Nucleus accumbens (tissue), 56 donors: Measurements from ENCODE around the gene FOXJ1.
"Not testable (repeated sequence)": the region's sequence is repeated elsewhere in the genome, so short reads cannot be mapped to it uniquely, and the experiment has no call there.

Source experiments
- DNase-seq, 56 donors: peaks; one replicate each; lab custom pipeline; 2025; lab: John Stamatoyannopoulos, UW

Gene FOXJ1, protein sequence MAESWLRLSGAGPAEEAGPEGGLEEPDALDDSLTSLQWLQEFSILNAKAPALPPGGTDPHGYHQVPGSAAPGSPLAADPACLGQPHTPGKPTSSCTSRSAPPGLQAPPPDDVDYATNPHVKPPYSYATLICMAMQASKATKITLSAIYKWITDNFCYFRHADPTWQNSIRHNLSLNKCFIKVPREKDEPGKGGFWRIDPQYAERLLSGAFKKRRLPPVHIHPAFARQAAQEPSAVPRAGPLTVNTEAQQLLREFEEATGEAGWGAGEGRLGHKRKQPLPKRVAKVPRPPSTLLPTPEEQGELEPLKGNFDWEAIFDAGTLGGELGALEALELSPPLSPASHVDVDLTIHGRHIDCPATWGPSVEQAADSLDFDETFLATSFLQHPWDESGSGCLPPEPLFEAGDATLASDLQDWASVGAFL

DNA sequence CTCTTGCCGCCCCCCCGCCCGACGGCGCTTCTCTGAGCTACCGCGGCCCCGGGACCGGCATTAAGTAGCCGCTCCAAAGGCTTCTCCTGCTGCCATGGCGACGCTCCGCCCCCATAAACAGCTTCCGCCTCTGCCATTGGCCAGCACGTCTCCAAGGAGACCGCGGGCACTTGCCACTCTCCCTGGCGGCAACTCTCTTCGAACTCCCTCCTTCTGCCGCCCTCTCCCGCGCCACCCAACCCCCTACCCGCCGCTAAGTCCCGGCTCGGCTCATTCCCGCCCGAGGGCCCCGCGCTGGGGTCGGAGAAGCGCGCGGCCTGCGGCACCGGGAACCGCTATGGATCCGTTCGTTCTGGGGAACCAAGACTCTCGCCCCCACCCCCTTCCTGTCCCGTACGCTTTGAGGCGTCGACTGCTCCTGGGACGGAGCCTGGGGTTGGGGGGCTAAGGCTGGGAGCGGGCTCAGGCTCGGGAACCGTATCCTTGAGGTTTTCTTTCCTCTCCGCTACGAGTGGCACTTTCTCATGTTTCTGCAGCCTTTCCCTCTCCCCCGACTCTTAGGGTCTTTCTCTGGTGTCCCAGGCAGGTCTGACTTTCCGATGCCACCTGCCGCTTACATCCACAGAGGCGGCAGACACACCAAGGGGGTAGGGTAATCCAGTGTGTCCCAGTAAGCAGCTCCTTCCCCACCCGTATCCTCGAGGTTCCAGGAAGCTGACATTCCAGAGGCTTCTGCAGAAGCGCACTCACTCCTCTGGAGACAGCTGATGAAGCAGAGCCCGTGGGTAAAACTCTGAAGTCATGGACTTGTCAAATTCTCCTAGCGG is at the start of gene FOXJ1:
TSS of gene FOXJ1 (minus strand) at position 34 of the 827 bp plus-strand sequence. CDS start 850 bp downstream, outside the sequence.
- DNase-seq, result peak; percentile 36 to 93 (median 82)

DNA sequence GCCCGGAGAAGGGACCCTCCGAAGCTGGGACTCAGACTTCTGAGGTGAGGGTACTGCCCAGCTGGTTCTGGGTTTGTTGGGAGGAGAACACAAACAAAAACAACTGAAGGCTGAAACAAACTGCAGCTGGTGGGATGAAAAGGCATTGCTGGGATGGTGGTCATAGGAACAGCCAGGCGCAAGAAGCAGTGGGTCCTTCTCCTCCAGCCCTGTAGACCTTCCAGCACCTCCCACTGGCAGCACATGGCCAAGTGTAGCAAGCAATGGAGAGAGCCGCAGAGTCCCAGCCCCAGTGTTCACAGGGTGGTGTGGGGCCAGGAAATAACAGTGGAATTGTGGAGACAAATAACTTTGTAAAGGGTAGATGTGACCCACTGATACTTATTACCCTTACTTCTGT is 48.7 kb upstream of the FOXJ1 start:
- DNase-seq, result no peak

DNA sequence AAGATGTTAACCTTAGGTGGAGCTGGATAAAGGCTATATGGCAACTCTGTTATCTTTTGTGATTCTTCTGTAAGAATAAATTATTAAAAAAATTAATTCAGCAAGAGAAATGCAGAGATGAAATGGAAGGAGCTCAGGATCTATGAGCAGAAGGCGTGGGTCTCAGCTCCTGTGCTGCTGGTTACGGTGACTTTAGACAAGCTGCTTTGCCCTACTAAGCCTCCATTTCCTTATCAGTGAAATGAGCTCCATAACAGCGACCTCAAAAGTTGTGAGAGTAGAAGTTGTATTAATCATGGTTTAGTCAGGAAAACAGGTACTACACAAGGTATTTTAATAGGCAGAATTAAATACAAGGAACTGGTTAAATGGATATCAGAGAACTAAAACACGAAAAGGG is 48.2 kb upstream of the FOXJ1 start:
- DNase-seq, result no peak

DNA sequence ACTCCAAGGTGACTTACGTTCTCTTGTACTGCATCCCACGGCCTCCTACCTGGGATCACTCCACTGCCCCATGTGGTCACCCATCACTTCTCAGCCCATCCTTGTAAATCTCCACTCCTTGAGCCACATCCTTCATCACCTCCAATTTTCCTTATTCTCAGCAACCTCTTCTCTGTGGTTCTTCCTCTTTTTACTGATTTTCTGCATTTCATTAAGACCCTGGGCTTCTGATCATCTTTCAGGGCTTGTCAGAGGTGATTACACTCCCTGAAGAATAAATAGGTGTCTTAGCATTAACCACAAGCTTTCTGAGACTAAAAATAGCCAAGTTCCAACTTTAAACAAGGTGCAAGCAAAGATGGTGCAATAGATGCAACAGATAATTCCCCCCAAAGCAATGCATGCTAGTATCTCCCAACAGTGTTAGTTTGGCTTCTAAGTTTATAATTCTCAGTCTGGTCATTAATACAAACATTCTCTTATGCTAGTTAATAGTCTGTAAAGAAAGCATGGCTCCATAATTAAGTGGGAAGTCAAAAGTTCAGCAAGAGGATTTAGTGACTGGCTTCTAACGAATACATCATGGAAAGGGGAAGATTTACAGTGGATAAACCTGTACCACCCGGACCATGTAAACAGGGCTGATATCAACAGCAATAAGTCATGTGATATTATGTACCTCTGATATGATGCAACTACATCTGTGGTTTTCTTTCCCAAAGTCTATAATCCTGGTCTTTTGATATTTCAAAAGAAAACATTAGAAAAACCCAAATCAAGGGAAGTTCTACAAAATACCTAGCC is 47.4 kb upstream of the FOXJ1 start:
- DNase-seq, result no peak

DNA sequence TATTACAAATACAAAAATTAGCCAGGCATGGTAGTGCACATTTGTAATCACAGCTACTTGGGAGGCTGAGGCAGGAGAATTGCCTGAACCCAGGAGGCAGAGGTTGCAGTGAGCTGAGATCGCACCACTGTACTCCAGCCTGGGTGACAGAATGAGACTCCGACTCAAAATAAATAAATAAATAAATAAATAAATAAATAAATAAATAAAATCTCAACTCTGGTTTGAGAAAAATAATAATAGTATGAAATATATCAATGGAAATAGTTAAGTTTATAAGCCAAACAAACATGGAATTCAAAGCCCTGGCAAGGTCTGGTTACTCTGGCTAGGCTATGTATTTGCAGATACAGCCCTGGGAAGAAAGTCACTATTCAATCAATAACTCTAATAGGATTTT is 45.7 kb upstream of the FOXJ1 start:
- not testable (repeated sequence) for DNase-seq

DNA sequence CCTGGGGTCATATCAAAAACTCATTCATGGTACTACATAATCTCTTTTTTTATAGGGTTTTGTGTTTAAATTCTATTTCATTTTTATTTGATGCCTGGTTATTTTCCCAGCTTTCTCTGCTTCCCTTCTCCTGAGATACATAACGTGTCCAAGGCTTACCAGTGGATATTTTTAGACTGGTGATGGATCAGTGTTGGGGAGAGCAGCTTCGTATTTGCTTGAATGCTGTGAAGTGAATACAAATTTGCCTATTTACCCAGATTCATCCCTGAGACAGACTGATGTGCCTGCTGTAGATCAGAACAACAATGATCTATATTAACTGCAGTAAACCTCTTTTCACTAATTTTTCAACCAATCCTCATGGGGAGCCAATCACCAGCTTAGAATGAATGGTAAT is 43.2 kb upstream of the FOXJ1 start:
- no peak for DNase-seq

DNA sequence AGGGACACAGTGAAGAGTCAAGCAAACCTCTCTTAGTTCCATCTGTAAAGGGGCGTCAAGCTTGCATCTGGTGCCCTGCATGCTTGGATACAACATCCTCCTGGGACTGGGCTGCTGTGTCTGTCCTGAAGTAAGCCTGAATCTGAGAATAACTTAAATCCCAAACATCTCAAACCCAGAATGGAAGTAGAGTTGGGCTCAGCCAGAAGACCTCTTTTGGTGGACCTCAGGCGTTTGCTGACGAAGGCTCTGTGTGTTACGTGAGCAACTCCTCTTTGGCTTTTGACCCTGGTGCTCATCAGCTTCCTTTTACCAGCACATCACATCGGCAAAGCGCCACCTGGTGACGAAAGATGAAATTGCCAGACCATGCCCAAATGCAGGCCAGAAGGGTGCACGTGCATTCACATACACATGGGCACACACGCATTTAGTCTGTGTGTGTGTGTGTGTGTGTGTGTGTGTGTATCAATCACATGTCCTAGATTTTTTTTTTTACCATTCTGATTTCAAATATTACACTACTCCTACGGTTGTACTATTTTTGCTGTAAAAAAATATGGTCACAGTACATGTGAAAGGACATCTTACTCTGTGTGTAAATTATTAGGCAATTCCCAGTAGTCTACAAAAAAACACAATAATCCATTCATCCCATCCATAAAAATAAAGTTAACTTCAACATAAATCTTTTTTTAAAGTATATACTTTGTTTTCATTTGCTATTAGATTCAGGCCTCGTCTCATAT is 41.1 kb upstream of the FOXJ1 start:
- DNase-seq, result peak in 53 of 56 donors; percentile 16 to 91 (median 71)

DNA sequence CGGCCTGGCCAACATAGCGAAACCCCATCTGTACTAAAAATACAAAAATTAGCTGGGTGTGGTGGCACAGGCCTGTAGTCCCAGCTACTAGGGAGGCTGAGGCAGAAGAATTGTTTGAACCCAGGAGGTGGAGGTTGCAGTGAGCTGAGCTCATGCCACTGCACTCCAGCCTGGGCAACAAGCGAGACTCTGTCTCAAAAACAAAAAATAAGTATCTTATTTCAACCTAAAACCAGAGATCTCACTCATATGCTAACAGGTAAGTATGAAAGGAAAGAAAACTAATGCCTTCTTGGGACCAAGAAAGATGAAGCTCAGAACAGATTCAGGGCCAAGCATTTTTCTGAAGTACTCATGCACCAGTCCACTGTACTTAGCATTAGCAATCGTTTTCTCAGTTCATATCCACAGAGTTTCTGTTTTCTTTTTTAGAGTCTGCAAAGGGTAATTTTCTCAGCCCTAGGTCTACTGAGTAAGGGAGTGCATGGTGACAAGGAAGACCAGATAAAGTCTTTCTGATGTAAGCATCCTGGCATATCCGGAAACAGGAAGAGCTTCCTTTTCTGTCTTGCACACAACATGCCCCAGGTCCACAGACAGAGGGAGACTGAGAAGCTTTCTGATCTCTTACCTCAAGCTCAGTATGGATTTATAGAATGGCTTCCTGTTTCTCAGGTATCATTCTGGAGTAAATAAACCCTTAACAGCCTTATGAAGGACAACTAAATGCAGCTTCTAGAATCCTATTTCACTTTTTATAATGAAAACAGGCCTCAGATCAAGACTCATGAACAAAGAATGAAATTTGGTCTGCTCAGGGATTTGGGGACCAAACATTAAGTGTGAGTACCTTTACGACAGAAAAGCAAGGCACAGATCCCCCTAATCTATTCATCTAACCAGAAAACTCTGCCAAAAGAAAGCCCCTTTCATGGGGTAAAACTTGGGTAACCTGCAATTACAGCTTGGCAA is 38.7 kb upstream of the FOXJ1 start:
- no peak for DNase-seq

DNA sequence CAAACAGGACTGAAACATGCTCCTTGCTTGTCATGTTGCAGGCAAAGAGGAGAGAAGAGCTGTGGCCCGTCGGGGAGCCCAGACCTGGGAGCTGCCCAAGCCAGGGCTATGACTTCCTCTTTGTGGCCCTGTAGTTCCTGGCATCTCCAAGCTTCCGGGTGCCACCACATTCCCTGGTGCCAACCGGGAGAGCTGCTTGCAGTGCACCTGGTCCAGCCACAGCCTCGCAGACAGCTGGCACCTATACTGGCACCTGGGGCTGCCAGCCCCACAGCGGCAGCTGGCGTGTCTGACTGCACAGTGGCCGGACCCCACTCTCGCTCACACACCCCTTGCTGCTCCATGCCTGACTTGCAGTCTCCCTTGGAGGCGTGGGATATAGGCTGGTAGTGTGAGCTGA is 37.1 kb upstream of the FOXJ1 start:
- no peak for DNase-seq

DNA sequence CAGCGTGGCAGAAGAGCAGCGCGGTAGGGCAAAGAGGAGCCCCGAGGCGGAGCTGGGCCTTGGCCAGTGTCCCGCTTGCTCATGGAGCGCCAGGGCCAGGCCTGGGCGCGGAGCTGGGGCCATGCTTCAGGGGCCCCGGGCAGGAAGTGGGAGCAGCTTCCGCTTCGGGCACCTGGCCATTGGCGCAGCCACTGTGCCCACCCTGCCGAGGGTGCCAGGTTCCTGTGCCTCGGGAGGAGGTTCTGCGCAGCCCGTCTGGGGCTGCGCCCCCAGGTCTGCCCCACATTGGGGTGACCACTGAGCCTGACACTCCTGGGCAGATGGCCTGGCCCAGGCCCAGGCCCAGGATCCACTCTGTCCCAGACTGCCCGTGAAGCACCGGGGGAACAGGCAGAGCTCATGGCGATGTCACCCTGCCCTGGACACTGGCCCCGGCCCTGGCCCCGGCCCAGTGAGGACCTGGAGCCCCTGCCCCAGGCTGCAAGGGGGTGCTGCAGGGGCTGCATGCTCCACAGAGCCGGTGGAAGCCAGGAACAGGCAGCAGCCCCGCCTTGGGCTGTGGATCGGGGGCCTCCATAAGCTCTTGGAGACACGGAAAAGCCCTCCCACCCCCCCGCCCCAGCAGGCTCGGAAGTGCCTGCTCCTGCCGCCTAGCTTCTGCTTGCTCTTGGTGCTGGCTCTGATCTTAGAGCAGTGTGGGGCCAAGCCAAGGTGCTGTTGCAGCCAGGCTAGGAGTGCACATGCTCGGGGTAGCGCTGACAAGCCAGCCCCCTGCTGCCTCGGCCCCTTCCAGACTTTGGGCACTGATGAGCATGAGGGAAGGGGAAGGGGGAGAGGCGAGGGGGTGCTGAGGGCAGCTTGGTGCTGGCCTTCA is 35.9 kb upstream of the FOXJ1 start:
- DNase-seq, result no peak

DNA sequence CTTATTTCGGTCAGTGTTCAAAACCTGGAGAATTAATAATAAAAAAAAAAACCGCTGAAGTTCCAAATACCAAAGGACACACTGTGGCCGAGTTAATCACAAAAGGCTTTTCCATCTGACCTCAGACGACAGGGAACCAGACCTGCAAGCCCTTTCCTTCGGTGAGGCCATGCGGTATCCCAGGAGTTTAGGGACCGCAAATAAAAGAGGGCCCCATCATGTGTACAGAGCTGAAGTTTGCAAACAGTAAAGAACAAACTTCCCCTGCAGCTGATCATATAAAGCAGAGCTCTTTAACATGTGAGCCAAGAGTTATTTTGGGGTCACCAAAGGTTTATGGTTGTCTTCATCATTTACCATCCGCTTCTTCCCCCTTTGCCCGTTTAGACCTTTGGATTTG is 33.0 kb upstream of the FOXJ1 start:
- DNase-seq, result no peak

DNA sequence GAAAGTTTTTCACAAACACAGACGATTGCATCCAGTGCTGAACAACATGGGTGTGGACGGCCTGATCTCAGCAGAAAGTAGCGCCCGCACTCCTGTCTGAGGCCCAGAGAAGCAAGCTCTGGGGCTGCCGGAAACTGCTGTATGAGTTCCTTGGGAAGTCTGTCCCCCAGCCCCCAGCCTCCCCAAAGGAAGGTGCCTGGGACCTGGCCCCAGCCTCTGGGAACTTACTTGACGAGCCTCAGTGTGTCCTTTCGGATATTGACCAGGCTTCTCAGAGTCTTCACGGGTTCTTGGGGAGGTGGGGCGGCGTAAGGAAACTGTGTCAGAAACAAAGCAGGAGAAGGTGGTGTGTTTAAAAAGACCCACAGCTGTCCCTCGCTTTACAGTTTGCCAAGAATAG is 32.4 kb upstream of the FOXJ1 start:
- no peak for DNase-seq

DNA sequence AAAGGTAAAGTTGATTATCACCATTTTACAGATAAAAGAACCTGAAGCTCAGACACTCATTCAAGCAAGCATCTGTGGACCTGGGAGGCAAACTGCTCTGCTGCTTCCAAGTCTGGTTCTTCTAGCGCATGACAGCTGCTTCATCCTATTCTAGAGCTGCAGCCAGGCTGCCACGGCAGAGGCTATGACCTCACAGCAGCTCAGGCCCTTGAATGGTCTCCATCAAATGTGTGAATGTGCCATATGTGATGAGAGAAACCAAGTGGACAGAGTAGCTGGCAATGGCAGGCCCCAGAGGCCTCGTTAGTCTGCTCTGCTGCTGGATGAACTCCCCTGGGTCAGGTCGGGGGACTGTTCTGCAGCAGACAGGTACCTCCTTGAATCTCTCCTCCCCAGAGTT is 30.7 kb upstream of the FOXJ1 start:
- DNase-seq, result no peak

DNA sequence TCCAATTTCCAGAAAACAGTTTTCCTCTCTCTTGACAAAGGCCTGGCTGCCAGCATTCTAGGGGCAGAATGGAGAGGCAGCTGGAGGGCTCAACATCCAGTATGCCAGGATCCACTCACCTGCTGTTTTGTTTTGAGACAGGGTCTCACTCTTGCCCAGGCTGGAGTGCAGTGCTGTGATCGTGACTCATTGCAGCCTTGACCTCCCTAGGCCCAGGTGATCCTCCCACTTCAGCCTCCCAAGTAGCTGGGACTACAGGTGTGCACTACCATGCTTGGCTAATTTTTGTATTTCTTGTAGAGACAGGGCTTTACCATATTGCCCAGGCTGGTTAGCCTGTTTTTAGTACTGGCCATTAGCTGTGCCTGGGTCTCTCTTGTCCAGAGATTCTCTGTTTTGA is 29.1 kb upstream of the FOXJ1 start:
- DNase-seq, result no peak

DNA sequence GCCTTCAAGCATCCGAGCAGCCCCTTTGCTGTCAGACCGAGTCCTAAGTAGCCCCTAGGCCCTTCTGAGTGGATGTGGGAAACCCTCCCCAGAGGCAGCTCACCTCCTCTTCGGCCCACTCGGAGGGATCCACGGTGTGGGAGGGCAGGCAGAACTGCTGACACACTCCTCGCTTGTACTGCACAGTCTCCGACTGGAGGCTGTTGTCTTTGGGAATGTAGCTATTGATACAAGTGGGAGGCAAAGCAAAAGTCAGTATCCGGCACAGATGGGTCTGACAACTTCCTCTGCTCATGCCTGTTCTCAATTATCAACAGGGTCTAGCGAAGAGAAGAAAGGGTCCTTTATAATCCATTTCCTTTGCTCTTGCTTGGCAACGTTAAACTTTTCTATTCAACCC is 25.9 kb upstream of the FOXJ1 start:
- peak in 9 of 56 donors; percentile 13 to 27 (median 24) for DNase-seq

DNA sequence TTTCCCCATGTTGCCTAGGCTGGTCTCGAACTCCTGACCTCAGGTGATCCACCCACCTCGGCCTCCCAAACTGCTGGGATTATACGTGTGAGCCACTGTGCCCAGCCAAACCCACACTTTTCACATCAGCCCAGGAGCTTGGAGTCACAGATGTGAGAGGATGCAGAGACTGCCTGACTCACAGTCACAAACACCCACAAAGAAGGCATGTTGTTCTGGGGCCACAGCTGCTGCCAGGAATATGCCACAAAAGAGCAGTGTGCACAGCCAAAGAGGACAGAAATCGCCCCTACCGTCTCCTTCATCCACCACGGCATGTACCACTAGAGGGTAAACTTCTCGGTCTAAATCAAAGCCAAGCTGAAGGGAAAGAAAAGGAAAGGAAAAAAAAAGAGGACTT is 25.1 kb upstream of the FOXJ1 start:
- peak in 48 of 56 donors; percentile 15 to 83 (median 49) for DNase-seq

DNA sequence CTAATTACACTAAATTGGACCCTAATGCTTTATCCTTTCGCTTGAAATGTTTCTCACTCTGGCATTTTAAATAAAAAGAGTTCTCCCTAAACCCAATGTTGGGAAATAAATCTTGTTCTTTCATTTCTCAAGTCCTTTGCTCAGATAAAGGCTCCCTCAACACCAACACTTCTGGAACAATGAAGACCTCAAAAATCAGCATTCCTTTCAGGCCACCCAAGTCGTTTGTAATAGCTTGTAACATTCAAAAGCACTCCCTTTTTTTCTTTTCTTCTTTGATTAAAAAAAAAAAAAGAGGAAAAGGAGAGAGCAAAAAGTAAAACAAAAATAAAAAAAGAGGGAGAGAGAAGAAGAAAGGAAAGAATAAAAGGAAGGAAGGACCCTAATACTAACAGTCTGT is 23.3 kb upstream of the FOXJ1 start:
- DNase-seq, result no peak

DNA sequence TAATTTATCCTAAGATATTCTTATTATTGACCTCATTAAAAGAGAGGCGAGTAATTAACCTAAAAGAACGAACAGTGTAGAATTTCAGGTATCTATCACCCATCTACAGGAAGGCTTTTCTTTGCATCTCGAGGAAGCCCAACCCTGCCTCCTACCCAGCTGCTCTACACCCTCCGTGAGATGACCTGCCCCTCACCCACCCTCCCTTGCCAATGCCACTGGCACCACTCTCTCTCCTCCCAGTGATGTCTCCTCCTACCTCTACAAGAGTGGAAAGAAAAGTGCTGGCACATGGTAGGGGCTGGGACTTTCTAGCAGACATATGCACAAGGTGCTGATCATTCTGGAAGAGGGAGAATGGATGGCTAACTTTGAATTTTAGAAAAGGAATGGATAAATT is 22.9 kb upstream of the FOXJ1 start:
- DNase-seq, result no peak
